HepG2 (cell line): ENCODE results near the gene IGFALS. TPM values are rescaled to one million over a fixed set of nuclear protein-coding genes. Genes with fewer than 3 reads are reported as not detected.

Source experiments
- AKNA ChIP-seq: sonication (generic); formaldehyde crosslinking; IDR thresholded peaks from 2 replicates; pipeline ENCODE4 v1.4.0; 2020; ENCODE audit warnings: missing genetic modification reagents, borderline replicate concordance
- ARID5B ChIP-seq: IDR thresholded peaks from 2 replicates; pipeline ENCODE4 v1.4.0; 2020; ENCODE audit warnings: mild to moderate bottlenecking, missing genetic modification reagents
- ATF1 ChIP-seq: IDR thresholded peaks from 2 replicates; pipeline ENCODE4 v1.6.1; 2016; ENCODE audit warnings: mild to moderate bottlenecking, control low read depth
- CENPBD1 ChIP-seq: sonication (generic); formaldehyde crosslinking; IDR thresholded peaks from 2 replicates; pipeline ENCODE4 v1.8.0; 2022; ENCODE audit warnings: missing genetic modification reagents, low read depth, mild to moderate bottlenecking, borderline replicate concordance
- CTCF ChIP-seq: sonication (generic); formaldehyde crosslinking; IDR thresholded peaks from 2 replicates; pipeline ENCODE4 v1.5.0; 2020; ENCODE audit warnings: mild to moderate bottlenecking, missing genetic modification reagents, moderate library complexity
- KLF9 ChIP-seq: IDR thresholded peaks from 2 replicates; pipeline ENCODE4 v1.6.1; 2016; ENCODE audit warnings: low read depth
- SIN3A ChIP-seq: IDR thresholded peaks from 2 replicates; pipeline ENCODE4 v1.6.1; 2011; ENCODE audit warnings: low read depth, mild to moderate bottlenecking, control low read depth, low read length, borderline replicate concordance
- ZBTB2 ChIP-seq: sonication (generic); formaldehyde crosslinking; IDR thresholded peaks from 2 replicates; pipeline ENCODE4 v1.8.0; 2022; ENCODE audit warnings: low read depth, missing genetic modification reagents
- ZBTB44 ChIP-seq: sonication (generic); formaldehyde crosslinking; IDR thresholded peaks from 2 replicates; pipeline ENCODE4 v1.4.0; 2020; ENCODE audit warnings: missing genetic modification reagents
- ZBTB7B ChIP-seq: sonication (generic); formaldehyde crosslinking; IDR thresholded peaks from 2 replicates; pipeline ENCODE4 v1.4.0; 2020; ENCODE audit warnings: missing genetic modification reagents
- ZNF335 ChIP-seq: sonication (generic); formaldehyde crosslinking; IDR thresholded peaks from 2 replicates; pipeline ENCODE4 v1.4.0; 2020; ENCODE audit warnings: missing genetic modification reagents
- polyA plus RNA-seq, 8 experiments: library from polyadenylated mRNA; depleted of rRNA in 3 of 8; stranded (reverse) in 7 of 8; unstranded in 1 of 8; fragments of >200 nt; fragmentation: Illumina TruSeq in 4 of 8; extraction: Trizol in 4 of 8; gene quantifications; 2 replicates each; pipeline versions ENCODE4 v1.2.1 to v1.2.3, GENCODE V29; 2011 to 2016; ENCODE audit warnings: low read depth in 4 of 8, missing spikeins in 1 of 8, mixed read lengths in 1 of 8; ENCODE audit not compliant: insufficient read depth in 1 of 8
- total RNA-seq, 5 experiments: library from RNA; depleted of rRNA; stranded (reverse); fragments of >200 nt; fragmentation: Illumina TruSeq; extraction: Trizol; gene quantifications; 2 replicates each; pipeline ENCODE4 v1.2.3, GENCODE V29; 2016; ENCODE audit warnings: low read depth in 1 of 5

The IGFALS gene
- total and polyA plus RNA-seq, 2 of the 13 experiments (the other 11 are each of a cell fraction or from before 2014, with no cell fraction given) = 0.34 to 2.4 TPM

- TF ChIP-seq ZBTB7B (CRISPR knock-in tag) = 0 out of 2 replicates have a peak, but pooled peaks have one; percentile 25
- TF ChIP-seq CENPBD1 (CRISPR knock-in tag) = no peak
- TF ChIP-seq CTCF (CRISPR knock-in tag) = no peak
- no peak for TF ChIP-seq ZBTB44 (CRISPR knock-in tag)
- TF ChIP-seq AKNA = no peak
- TF ChIP-seq ZNF335 = no peak
- TF ChIP-seq ARID5B (CRISPR knock-in tag) = 0 out of 2 replicates have a peak, but pooled peaks have one; percentile 16
- TF ChIP-seq KLF9 (CRISPR knock-in tag) = no peak
- TF ChIP-seq SIN3A = no peak
- TF ChIP-seq ATF1 (CRISPR knock-in tag) = no peak
- no peak for TF ChIP-seq ZBTB2 (CRISPR knock-in tag)
These were observed 36.7 kb upstream of the IGFALS start (continued) for GRCh38 chr16:1830213-1830612.
